ENCODE measurements around the gene WAPL.

The WAPL gene

GRCh38 chr10:86411852-86412560, 109.6 kb downstream of the WAPL start:
- DNase-seq (ENCODE audit: low spot score): no peak

GRCh38 chr10:86411281-86411841, 110.2 kb downstream of the WAPL start:
- peak; percentile 79 for DNase-seq (ENCODE audit: low spot score)

- DNase-seq (ENCODE audit: low spot score): peak; percentile 51
Measured at GRCh38 chr10:86410542-86411124, 111.0 kb downstream of the WAPL start.

GRCh38 chr10:86409183-86409582, 112.4 kb downstream of the WAPL start:
- DNase-seq (ENCODE audit: low spot score): no peak

GRCh38 chr10:86403183-86403797, 118.3 kb downstream of the WAPL start:
- DNase-seq (ENCODE audit: low spot score): peak; percentile 13

- DNase-seq (ENCODE audit: low spot score): peak; percentile 47
Measured at GRCh38 chr10:86402283-86402941, 119.2 kb downstream of the WAPL start.

GRCh38 chr10:86401588-86402282, 119.9 kb downstream of the WAPL start:
- peak; percentile 37 for DNase-seq (ENCODE audit: low spot score)

GRCh38 chr10:86400705-86401587, 120.6 kb downstream of the WAPL start:
- peak; percentile 74 for DNase-seq (ENCODE audit: low spot score)

- peak; percentile 96 for DNase-seq (ENCODE audit: low spot score)
Measured at GRCh38 chr10:86399879-86400704, 121.5 kb downstream of the WAPL start.

GRCh38 chr10:86399514-86399878, 122.1 kb downstream of the WAPL start:
- DNase-seq (ENCODE audit: low spot score): no peak

GRCh38 chr10:86397120-86397519, 124.5 kb downstream of the WAPL start:
- DNase-seq (ENCODE audit: low spot score): no peak

GRCh38 chr10:86393862-86394455, 127.6 kb downstream of the WAPL start:
- DNase-seq (ENCODE audit: low spot score): peak; percentile 11

- peak; percentile 54 for DNase-seq (ENCODE audit: low spot score)
Measured at GRCh38 chr10:86393362-86393761, 128.2 kb downstream of the WAPL start.

GRCh38 chr10:86392723-86393094, 128.9 kb downstream of the WAPL start:
- no peak for DNase-seq (ENCODE audit: low spot score)

- peak; percentile 8 for DNase-seq (ENCODE audit: low spot score)
Measured at GRCh38 chr10:86391986-86392722, 129.4 kb downstream of the WAPL start.

GRCh38 chr10:86391236-86391840, 130.3 kb downstream of the WAPL start:
- peak; percentile 7 for DNase-seq (ENCODE audit: low spot score)

- no peak for DNase-seq (ENCODE audit: low spot score)
Measured at GRCh38 chr10:86390337-86391120, 131.1 kb downstream of the WAPL start.

All from AG20443 (cell line).